Measurements from ENCODE around the gene RTP2. TPM values are rescaled to one million over a fixed set of nuclear protein-coding genes. Genes with fewer than 3 reads are reported as not detected.

Gene RTP2
- polyA plus RNA-seq, 12 donors, result not detected

DNA sequence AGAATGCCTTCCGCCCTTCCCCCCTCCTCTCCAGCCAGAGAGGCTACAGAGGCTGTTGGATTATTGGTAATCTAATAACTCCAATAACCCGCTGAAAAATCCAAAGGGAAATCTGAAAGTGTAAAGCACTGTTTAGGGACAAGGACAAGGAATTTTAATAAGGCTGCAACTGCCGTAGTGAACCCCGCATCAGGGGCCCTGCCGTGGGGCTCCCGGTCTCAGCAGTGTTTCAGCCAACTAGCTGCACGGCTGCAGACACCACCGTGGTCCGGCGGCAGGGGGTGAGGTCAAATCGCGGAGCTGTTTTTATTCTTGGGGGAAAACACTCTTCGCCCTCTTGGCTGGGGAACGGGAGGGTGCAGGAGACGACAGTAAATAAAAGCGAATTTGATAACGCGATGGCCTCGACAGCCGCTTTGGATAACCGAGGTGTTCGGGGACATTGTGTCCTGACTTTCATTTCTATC is 36.8 kb upstream of the RTP2 start:
- DNase-seq, result no peak

- peak; percentile 96 for DNase-seq
These were observed 36.2 kb upstream of the RTP2 start for GRCh38 chr3:187738331-187739093.

DNA sequence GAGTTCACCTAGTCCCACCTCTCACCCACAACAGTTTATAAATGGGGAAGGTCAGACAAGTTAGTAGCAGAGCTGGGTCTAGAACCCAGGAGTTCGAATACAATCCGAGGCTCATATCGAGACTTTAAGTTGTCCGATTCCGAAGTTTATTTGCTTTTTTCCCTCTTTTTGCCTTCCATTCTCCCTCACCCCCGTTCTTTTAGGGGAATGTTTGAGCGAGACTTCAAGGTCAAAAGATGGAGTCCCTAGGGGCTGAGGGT is 35.6 kb upstream of the RTP2 start:
- no peak for DNase-seq

DNA sequence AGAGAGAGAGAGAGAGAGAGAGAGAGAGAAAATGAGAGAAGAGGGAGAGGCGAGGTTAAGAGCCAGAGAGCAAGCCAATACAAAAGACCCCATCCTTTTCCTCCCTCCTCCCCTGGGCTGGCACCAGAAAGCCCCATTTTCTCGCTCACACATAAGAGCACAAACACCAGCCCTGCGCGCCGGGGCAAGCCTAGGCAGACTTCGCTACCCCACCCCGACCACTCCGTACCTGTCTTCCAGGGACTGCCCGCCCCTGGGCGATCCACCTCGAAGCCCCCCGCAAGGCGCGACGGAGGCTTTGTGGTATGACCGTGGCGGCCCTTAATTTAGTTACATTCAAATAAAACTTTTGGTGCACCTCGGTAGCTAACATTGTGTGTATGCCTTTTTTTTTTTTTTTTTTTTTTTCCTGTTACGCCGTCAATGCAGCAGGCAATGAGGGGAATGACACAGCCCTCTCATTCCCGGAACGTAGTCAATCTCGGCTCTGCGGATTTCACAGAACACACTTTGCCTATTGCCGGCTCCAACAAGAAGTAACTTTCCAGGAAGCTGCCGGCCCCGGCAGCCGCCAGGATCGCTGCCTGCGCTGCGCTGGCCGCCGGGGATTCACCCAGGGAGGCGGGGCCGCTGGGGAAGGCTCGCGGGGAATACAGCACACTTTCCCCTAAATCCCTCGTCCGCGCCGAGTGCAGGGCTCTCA is 35.2 kb upstream of the RTP2 start:
- peak; percentile 70 for DNase-seq

DNA sequence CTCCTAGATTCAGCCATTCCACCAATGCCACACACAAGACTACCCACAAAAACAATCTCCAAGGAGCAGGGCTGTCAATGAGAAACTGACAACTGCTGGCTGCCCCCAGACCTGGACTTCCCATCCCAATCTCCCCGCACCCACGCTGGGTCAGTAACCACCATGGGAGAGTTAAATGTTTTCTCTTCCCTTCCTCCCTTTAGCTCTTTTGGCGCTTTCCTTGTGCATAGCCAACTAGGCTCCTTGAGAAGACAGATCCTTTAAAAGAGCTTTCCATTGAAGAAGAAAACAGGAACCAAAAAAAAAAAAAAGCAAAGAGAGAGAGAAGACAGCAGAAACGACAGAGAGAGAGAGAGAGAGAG is 34.6 kb upstream of the RTP2 start:
- DNase-seq, result no peak

DNA sequence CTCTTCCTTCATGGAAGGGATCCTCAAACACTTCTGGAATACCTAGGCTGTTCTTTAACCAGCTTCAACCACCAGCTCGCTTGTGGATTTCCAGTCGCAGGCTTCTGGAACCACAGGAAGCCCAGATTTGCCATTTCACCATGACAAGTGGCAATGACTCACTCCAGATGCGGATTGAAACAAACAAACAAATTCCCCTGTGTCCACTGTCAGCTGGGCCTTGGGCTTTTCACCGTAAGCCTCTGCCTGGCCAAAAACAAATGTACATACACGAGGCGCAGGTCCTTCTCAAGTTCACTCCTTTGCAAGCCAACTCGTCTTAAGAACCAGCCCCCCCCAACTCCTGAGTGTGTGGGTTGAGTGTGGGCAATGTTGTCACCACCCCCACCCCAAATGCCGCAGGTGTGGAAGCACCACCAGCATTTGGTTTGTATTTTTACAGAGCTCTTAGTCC is 34.1 kb upstream of the RTP2 start:
- DNase-seq, result no peak

GRCh38 chr3:187735837-187736236 is 33.5 kb upstream of the RTP2 start:
- DNase-seq, result no peak

DNA sequence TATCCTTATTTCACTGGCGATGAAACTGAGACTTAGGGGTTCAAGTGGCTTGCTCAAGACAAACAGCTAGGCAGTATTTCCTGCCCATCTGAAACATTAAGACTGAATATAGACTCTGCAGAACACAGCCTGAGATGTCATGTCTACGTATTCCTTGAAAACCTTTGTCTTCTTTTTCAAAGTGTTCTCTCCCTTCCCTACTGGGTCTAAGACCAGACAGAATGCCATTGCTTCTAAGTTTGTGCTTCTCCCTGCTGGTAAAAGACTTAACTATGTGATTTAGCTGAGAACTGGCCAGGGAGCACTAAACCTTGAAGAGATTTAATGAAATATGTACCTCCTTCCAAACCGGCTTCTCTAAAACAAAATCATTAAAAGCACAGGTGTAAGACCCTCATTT is 33.0 kb upstream of the RTP2 start:
- no peak for DNase-seq

GRCh38 chr3:187734841-187735240 is 32.5 kb upstream of the RTP2 start:
- DNase-seq, result no peak

GRCh38 chr3:187733371-187733770 is 31.0 kb upstream of the RTP2 start:
- DNase-seq, result no peak

DNA sequence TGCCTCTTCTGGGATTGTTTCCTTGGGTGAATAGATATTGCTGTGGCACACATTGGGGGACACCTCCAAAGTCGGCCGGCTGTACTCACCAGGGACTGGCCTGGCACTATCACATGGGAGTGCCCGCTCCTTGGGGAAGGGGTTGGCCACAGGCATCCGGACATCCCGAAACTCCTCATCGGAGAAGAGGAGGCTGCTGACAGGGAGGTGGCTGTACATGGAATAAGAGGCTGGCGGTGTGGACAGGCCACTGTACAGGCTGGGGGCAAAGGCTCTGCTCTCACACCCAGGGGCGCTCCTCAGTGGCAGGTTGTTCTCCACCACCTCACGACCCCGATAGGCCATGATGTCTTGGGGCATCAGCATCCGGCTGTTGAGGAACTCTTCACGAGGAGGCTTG is 27.2 kb upstream of the RTP2 start:
- DNase-seq, result no peak

DNA sequence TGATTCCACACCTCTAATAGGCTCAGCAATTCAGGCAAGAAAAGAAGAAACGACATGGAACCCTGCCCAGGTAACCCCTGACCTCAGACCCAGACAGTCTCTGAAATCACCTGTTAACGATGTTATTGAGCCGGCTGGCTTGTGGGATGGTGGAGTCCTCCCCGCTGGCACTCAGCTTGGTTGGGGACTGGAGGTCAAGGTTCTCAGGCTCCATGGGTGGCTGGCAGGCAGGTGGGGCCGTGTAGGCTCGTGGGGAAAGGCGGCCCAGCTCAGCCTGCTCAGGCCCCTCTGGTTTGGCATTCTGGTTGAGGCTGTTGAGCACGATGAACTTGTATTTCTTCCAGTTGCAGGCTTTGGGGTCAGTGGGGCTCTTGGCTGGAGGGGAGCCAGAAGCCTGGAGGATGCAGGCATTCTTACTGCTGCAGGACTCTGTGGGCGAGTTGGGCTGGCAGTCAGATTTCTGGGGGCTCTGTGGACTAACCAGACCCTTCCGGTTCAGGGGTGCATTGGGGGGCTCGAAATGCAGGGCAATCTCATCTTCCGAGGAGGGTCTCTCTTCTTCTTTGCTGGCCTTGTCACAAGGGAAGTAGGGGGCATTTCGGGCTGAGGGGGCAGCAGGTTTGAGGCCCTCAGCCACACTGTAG is 26.7 kb upstream of the RTP2 start:
- DNase-seq, result no peak

GRCh38 chr3:187728248-187728647 is 25.9 kb upstream of the RTP2 start:
- no peak for DNase-seq

DNA sequence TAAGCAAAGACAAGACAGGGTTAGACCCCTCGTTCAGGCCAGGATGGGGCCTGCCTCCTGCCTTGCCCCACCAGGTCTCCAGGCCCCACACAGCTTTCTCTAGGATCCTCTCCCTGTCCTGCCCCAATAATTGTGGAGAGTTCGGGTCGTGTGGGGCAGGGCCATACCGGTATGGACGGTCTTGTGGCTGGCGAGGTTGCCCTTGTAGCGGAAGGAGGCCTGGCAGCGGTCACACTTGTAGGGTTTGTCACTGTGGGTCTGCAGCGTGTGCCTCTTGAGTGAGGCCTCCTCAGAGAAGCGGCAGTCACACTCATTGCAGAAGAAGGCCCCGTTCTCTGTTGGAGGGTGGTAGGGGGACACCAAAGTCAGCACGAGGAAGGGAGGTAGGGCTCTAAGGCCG is 24.2 kb upstream of the RTP2 start:
- DNase-seq, result no peak

DNA sequence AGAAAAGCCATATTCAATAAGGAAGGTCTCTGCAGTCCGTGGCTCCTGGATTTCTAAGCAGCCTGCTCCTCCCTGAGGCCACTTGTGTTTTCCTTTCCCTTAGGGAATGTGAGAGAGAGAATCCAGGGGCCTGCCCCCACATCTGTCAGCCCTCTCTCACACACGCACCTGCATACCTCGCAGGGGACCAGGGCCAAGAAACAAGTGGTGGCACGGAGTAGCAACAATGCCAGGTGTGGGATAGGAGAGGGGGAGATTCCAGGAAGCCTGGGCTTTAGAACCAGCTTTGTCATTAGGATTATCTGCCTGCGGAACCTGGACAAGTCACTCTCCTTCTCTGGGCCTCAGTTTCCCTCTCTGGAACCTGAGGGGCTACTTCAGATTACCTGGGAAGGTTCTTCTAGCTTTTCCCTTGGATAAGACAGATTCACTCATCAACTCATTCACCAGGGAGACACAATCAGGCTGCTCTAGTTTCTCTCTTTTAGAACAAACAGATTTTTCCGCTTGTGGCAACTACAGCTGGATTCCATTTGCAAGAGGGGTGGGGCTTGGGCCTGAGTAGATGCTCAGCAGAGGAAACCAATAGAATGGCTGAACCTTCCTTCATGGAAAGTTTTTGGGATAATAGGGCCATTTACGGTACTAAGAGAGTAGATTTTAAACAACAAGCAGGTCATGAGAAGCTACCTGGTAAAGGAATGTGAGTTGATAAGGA is 23.5 kb upstream of the RTP2 start:
- DNase-seq, result no peak

DNA sequence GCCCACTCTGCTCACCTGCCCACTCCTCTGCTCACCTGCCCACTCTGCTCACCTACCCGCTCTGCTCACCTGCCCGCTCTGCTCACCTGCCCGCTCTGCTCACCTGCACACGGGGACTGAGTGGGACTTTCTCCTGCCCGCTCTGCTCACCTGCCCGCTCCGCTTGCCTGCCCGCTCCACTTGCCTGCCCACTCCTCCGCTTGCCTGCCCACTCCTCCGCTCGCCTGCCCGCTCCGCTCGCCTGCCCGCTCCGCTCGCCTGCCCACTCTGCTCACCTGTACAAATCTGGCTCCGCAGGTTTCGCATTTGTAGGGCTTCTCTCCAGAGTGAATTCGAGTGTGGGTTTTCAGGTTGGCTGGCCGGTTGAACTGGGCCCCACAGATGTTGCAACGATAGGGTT is 22.9 kb upstream of the RTP2 start:
- DNase-seq, result no peak

- DNase-seq, result no peak
These were observed 19.9 kb upstream of the RTP2 start for GRCh38 chr3:187722206-187722612.

- DNase-seq, result no peak
These were observed 18.7 kb upstream of the RTP2 start for GRCh38 chr3:187721055-187721454.

DNA sequence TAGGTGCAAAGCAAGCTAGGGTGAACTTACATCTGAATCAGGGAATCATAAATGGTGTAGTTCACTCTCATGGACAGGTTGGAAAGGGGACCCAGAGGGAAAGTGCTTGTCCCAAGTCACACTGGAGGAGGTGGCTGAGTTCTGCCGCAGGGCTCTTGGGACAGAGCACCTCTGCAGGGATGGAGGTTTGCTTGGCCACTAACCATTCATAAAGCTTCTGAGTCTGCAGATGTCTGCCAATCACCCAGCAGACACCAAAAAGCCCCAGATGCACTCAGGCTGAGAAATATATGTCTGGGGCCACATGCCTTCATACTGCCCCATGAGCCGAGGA is 17.9 kb upstream of the RTP2 start:
- DNase-seq, result no peak

DNA sequence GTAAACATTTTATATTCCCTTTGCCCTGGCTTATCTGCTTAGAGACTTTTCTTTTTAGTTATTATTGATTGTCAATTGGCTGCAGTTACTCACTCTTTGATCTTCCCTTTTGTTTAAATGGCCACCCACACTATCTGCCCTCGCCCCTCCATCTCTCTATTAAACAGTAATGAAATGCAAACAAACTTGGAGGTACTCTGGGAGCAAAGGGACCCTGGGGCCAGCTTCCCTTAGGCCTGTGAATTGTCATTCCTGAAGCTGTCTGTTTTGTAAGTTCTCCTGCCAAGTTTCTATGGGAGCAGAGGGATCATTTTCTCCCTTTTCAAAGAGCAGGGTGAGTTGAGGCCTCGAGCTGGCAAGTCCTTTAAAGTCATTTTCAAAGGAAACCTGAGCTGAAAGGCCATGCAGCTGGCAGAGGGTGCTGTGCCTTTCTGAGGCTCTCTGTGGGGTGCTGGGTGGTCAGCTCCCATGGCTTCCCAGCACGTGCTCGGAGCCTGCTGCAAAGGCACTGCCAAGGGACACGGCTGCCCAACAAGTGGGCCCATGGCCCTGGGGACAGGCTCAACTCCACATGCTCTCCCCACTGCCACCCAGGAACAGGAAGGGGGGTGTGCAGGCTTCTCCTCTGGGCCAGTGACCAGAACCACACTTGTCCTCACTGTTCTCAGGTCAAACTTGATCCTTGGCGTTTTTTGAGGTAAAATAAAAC is 17.4 kb upstream of the RTP2 start:
- DNase-seq, result no peak

- no peak for DNase-seq
These were observed 16.4 kb upstream of the RTP2 start for GRCh38 chr3:187718802-187719201.

DNA sequence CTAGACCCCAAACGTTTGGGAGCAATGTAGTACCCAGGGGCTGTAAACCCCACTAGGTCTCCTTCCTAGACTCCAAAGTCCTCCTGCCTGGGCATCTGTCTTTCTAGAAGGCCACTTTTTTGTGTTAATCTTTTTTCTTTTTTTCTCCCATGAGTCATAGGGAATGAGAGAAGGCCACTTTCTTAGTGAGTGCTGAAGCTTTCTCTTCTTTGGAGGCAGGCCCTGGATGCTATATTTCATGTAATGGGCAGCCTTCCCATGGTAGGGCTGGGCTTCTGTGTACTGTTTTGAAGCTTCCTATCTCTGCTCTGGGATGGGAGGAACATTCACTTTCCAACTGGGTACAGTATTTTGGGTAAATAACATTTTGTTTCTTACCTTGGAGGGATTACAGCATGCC is 15.2 kb upstream of the RTP2 start:
- DNase-seq, result no peak

Measured in muscle of arm (tissue), 12 donors.